Measurements from ENCODE around the gene TMEM51. TPM values are rescaled to one million over a fixed set of nuclear protein-coding genes. Genes with fewer than 3 reads are reported as not detected.

The TMEM51 gene
- polyA plus RNA-seq, 1 donor (not counting 4 experiments of a cell fraction or from before 2014, with no cell fraction given) = 12.9 TPM

- Histone ChIP-seq H3K4me1 (ENCODE audit: control insufficient read depth, extremely low read depth, insufficient read depth, low read length) (no peaks in the 10 kb centered on the region), H3K9ac (ENCODE audit: control insufficient read depth, extremely low read depth, insufficient read depth, low read length) (no peak overlapping the region), H3K9me3 (ENCODE audit: control insufficient read depth, low read depth, low read length) (no peaks in the 10 kb centered on the region), H3K4me3 (ENCODE audit: control insufficient read depth in 2 of 3, extremely low read depth in 1 of 3, insufficient read depth in 2 of 3, low read depth in 1 of 3, low read length in 3 of 3) (no peak overlapping the region), H3K36me3 (ENCODE audit: control insufficient read depth in 2 of 2, extremely low read depth in 1 of 2, insufficient read depth in 2 of 2, low read length in 2 of 2) (peaks cover 4 to 7% of the 10 kb centered on the region in 2 experiments), H3K4me2 (ENCODE audit: control insufficient read depth, extremely low read depth, insufficient read depth, low read depth, low read length) (no peak overlapping the region), H3K27me3 (ENCODE audit: control insufficient read depth, extremely low read depth, insufficient read depth, low read length) (no peaks in the 10 kb centered on the region), H2AFZ (ENCODE audit: control insufficient read depth, low read length) (no peak overlapping the region), H4K20me1 (ENCODE audit: control insufficient read depth, extremely low read depth, insufficient read depth, low read length) (peaks cover 2% of the 10 kb centered on the region), H3K79me2 (ENCODE audit: control insufficient read depth, insufficient read depth, low read length) (no peaks in the 10 kb centered on the region), H3K9me1 (ENCODE audit: control insufficient read depth, extremely low read depth, insufficient read depth, low read length) (no peaks in the 10 kb centered on the region), H3K27ac (ENCODE audit: control insufficient read depth, insufficient read depth, low read length) (no peak overlapping the region)
- dilution Hi-C loops (cut with MboI; ENCODE audit: extremely low pct_ligation_motif_present, low sequenced_read_pairs) = no loop called here
- no peak for FAIRE-seq
- no peak for DNase-seq (ENCODE audit: low read depth, low spot score)
- TF ChIP-seq EZH2 (IDR thresholded peaks at IDR 0.05; ENCODE audit: low read length) (no peak), CTCF (optimal IDR thresholded peaks at IDR 0.05 in 1 of 3, IDR thresholded peaks at IDR 0.05 in 1 of 3, conservative IDR thresholded peaks at IDR 0.05 in 1 of 3; ENCODE audit: extremely low read depth in 1 of 3, insufficient read depth in 2 of 3, low read length in 3 of 3) (no peak)
Measured at GRCh38 chr1:15224974-15225373, 71.4 kb downstream of the TMEM51 start.

- DNase-seq (ENCODE audit: low read depth, low spot score) (no peak), FAIRE-seq (no peak)
- TF ChIP-seq CTCF (optimal IDR thresholded peaks at IDR 0.05 in 1 of 3, IDR thresholded peaks at IDR 0.05 in 1 of 3, conservative IDR thresholded peaks at IDR 0.05 in 1 of 3; ENCODE audit: extremely low read depth in 1 of 3, insufficient read depth in 2 of 3, low read length in 3 of 3) = no peak
- H3K27ac ChIP-seq (ENCODE audit: control insufficient read depth, insufficient read depth, low read length) = no peak overlapping the region
- no peak overlapping the region for H3K9ac ChIP-seq (ENCODE audit: control insufficient read depth, extremely low read depth, insufficient read depth, low read length)
- peaks cover 2% of the 10 kb centered on the region for H4K20me1 ChIP-seq (ENCODE audit: control insufficient read depth, extremely low read depth, insufficient read depth, low read length)
- H3K4me1 ChIP-seq (ENCODE audit: control insufficient read depth, extremely low read depth, insufficient read depth, low read length) = no peaks in the 10 kb centered on the region
- no peaks in the 10 kb centered on the region for H3K9me1 ChIP-seq (ENCODE audit: control insufficient read depth, extremely low read depth, insufficient read depth, low read length)
- no peaks in the 10 kb centered on the region for H3K79me2 ChIP-seq (ENCODE audit: control insufficient read depth, insufficient read depth, low read length)
- H3K4me3 ChIP-seq (ENCODE audit: control insufficient read depth in 2 of 3, extremely low read depth in 1 of 3, insufficient read depth in 2 of 3, low read depth in 1 of 3, low read length in 3 of 3) = no peak overlapping the region
- no peak overlapping the region for H2AFZ ChIP-seq (ENCODE audit: control insufficient read depth, low read length)
- no peaks in the 10 kb centered on the region for H3K9me3 ChIP-seq (ENCODE audit: control insufficient read depth, low read depth, low read length)
- H3K4me2 ChIP-seq (ENCODE audit: control insufficient read depth, extremely low read depth, insufficient read depth, low read depth, low read length) = no peak overlapping the region
- dilution Hi-C loops (cut with MboI; ENCODE audit: extremely low pct_ligation_motif_present, low sequenced_read_pairs) = no loop called here
- H3K36me3 ChIP-seq (ENCODE audit: control insufficient read depth in 2 of 2, extremely low read depth in 1 of 2, insufficient read depth in 2 of 2, low read length in 2 of 2) = peaks cover 2 to 6% of the 10 kb centered on the region in 2 experiments
- H3K27me3 ChIP-seq (ENCODE audit: control insufficient read depth, extremely low read depth, insufficient read depth, low read length) = no peaks in the 10 kb centered on the region
Measured at GRCh38 chr1:15225461-15225860, 71.9 kb downstream of the TMEM51 start.

Data from keratinocyte (primary cell).